ENCODE data around the gene SLC22A8. TPM values are rescaled to one million over a fixed set of nuclear protein-coding genes. Genes with fewer than 3 reads are reported as not detected.

SLC22A8 gene, protein sequence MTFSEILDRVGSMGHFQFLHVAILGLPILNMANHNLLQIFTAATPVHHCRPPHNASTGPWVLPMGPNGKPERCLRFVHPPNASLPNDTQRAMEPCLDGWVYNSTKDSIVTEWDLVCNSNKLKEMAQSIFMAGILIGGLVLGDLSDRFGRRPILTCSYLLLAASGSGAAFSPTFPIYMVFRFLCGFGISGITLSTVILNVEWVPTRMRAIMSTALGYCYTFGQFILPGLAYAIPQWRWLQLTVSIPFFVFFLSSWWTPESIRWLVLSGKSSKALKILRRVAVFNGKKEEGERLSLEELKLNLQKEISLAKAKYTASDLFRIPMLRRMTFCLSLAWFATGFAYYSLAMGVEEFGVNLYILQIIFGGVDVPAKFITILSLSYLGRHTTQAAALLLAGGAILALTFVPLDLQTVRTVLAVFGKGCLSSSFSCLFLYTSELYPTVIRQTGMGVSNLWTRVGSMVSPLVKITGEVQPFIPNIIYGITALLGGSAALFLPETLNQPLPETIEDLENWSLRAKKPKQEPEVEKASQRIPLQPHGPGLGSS
- total RNA-seq: not detected in 2 replicates

GRCh38 chr11:63015521-63016215 lies at the start of gene SLC22A8:
TSS of gene SLC22A8 (minus strand) at chr11:63015841. CDS start at chr11:63014958, 883 bp downstream.

GRCh38 chr11:62984451-62984991 lies 31.1 kb downstream of the SLC22A8 start, which contains the start of gene SLC22A6:
TSS of gene SLC22A6 (minus strand) at chr11:62984967. CDS start at chr11:62984690, 277 bp downstream.

Other genes starting within 250 kb of the SLC22A8 start
- gene TAF6L, start 244.4 kb downstream of the SLC22A8 start, total RNA-seq: 16.2 and 17.6 TPM in 2 replicates
- gene TMEM179B, start 228.4 kb downstream of the SLC22A8 start, total RNA-seq: 24.3 and 24.4 TPM in 2 replicates
- gene TMEM223, start 223.8 kb downstream of the SLC22A8 start, total RNA-seq: 13.2 and 15.1 TPM in 2 replicates
- gene NXF1, start 210.4 kb downstream of the SLC22A8 start, total RNA-seq: 15.5 and 21.6 TPM in 2 replicates
- 41.7 and 42.4 TPM in 2 replicates for gene STX5, start 183.8 kb downstream of the SLC22A8 start, total RNA-seq
- gene TEX54, start 183.0 kb downstream of the SLC22A8 start, total RNA-seq: not detected in 2 replicates
- 31.3 and 49.8 TPM in 2 replicates for gene WDR74, start 176.3 kb downstream of the SLC22A8 start, total RNA-seq
- gene SLC3A2, start 134.9 kb downstream of the SLC22A8 start, total RNA-seq: 175 and 242 TPM in 2 replicates
- not detected in 2 replicates for gene CHRM1, start 94.5 kb downstream of the SLC22A8 start, total RNA-seq
- gene SLC22A6, start 30.9 kb downstream of the SLC22A8 start, total RNA-seq: not detected in 2 replicates
- not detected in 2 replicates for gene SLC22A24, start 128.4 kb upstream of the SLC22A8 start, total RNA-seq
- gene SLC22A25, start 227.8 kb upstream of the SLC22A8 start, total RNA-seq: not detected in 2 replicates

All from aortic smooth muscle cell (primary cell).